NCI-H1092 (cell line): ENCODE results near the gene NEDD1.

Experiments used
- DNase-seq: peaks from one replicate; lab custom pipeline; 2025; lab: John Stamatoyannopoulos, UW

The NEDD1 gene

GRCh38 chr12:96901175-96901574, 5.9 kb upstream of the NEDD1 start:
- DNase-seq: no peak

GRCh38 chr12:96902076-96902475, 5.0 kb upstream of the NEDD1 start:
- DNase-seq: no peak

GRCh38 chr12:96906498-96906848, 584 bp upstream of the NEDD1 start:
- DNase-seq: no peak

GRCh38 chr12:96907671-96908422, 790 bp downstream of the NEDD1 start:
- DNase-seq: no peak

GRCh38 chr12:96908423-96908675, 1.3 kb downstream of the NEDD1 start:
- DNase-seq: no peak

DNA sequence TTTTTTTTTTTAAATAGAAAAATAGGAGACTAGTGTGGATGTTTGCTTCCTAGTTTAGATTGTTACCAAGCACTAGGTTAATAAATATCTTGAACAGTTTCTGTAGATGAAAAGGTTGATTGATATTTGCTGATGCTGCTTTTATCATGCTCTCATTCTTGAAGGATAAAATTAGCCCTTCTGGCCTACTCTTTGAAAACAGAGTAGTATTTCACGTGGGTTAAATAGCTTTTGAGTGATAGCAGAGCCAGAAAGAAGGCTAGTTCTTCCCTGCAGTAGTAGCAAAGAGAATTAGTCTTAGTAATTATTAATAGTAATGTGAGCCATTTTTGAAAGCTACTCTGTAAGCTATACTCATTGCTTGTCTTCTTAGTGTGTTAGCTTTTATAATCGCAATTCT, 5.2 kb downstream of the NEDD1 start:
- DNase-seq: no peak

DNA sequence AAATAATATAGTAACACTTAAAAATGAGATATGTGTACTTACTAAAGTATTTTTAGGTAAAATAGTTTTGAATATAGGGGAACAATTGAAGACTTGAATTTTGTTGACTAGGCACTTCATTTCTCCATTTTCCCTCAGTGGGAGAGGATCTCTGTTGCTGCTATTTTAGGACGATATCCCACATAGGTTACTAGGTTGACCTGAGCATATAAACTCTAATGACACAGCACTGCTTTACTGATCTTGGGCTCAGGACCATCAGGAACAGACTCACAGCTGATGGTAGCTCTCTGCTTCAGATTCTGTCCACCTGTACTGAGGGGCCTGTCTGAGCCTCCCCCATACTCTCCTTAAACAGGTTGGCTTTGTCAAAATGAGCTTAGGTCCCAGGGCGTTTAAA, 5.9 kb downstream of the NEDD1 start:
- DNase-seq: no peak

GRCh38 chr12:96919510-96920210, 12.6 kb downstream of the NEDD1 start:
- no peak for DNase-seq

DNA sequence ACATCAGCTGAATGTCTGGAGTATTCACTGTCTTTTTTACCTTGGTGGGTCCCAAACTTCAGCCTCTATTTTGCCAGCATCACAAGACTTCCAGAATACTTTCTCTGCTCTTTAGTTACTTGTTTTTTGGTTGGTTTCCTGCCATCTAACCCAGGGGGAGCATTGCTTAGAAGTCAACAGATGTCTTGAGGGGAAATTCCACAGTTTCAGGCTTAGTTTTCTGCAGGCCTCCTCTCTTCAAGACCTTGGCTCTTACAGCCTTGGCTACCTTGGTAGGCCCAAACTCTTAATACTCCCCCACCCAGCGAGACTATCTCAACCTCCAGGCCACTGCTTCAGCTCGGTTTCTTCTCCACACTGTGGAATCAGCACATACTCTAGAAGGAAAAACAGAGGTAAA, 41.7 kb downstream of the NEDD1 start:
- DNase-seq: no peak

DNA sequence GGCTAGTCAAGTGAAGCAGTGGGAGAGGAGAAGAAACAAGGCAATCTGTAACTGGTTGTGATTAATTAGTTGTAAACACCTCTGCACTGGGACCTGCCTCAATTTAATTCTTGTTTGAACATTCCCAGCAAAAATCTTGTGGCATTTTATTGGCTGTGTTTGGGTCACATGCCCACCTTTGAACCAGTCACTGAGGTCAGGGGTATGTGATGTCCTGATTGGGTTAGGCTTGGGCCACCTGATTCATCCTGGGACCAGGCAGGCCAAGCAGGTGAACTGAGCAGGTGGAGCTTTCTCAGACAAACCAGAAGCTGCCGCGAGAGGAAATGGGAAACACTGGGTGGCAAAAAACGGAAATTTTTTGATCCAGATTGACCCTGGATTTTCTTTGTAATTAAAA, 72.5 kb downstream of the NEDD1 start:
- DNase-seq: no peak

- DNase-seq: no peak
These were observed 73.9 kb downstream of the NEDD1 start for GRCh38 chr12:96980991-96981414.

DNA sequence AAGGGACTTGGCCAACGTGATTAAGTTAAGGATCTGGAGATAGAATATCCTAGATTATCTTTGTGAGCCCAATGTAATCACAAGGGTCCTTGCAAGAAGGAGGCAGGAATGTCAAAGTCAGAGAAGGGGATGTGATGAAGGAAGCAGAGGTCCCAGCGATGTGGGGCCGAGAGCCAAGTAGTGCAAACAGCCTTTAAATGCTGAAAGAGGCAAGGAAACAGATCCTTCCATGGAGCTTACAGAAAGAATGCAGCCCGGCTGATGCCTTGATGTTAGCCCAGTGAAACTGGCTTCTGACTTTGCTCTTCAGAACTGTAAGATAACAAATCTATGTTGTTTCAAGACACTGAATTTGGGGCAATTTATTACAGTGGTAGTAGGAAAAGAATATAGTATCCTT, 74.9 kb downstream of the NEDD1 start:
- no peak for DNase-seq

DNA sequence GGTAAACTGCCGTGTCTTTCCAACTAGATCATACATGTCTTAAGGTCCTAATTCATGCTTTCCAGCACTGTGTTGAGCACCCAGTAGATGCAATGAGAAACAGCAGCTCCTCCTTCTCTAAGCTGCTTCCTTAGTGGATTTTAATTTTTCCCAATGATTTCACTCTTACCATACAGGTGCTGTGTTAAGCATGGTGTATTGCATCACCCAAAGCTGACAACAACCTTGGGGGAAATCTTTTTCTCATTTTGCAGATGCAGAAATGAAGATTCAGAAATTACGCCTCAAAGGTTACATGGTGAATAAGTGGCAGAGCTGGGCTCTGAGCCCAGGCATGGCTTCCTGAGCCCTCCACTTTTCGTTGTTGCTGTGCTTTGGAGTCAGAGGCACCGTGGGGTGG, 75.6 kb downstream of the NEDD1 start:
- no peak for DNase-seq

DNA sequence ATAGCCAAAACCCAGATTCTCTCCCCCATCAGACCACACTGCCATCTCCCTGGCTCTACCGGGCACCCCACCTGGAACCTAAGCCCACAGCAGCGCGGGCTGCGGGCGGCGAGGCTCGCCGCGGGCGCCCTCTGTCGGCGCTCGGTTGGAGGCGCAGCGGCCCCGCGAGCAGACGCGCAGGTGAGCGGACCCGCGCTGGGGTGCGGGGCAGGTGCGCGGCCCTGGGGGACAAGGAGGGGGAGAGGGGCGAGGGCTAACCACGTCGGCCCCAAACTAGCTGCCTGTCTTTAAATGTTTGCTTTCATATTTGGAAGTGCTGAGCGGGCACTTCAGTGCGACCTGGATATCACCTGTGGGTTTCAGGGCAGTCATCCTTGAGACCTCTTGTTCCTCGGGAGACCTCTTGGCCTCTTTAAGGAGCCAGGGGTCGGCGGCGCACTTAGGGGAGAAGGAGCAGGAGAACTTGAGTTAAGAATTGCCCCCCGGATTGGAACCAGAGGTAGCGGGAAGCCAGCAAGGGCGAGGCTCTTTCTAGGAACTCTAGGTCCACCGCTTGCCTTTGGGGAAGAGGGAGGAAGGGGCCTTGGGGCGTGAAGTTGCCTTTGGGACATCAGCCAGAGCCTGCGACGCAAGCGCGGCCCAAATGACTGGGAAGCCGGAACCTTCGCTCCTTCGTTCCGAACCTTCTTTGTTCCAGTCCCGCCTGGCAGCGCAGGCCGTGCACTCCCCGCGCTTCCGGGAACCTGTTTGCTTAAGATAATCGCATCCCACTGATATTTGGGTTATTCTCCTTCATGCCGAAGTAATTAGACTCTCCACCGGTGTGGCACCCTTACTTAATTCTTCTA, 78.7 kb downstream of the NEDD1 start:
- peak; percentile 66 for DNase-seq

- peak; percentile 52 for DNase-seq
These were observed 79.9 kb downstream of the NEDD1 start for GRCh38 chr12:96986883-96987523.

DNA sequence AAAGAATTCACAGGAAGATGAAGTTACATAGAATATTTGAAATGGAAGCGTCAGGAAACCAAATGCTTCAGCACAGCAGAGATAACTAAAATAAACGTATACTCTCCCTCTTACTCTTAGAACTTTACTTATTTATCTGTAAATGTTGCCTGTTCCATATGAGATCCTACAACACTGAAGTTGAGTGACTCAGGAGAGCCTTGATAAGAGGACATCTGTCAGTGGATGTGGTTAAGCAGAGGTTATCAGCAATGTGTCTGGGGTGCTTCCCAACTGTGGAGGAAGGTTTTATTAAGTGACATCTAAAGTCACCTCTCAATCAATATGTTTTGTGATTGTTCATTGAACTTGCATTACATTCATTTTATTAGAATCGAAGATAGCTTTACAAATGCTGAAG, 81.9 kb downstream of the NEDD1 start:
- no peak for DNase-seq

- DNase-seq: peak; percentile 53
These were observed 82.9 kb downstream of the NEDD1 start for GRCh38 chr12:96989916-96990315.

- peak; percentile 57 for DNase-seq
These were observed 87.8 kb downstream of the NEDD1 start for GRCh38 chr12:96994900-96995299.

GRCh38 chr12:96995861-96996260, 88.8 kb downstream of the NEDD1 start:
- DNase-seq: peak; percentile 18

DNA sequence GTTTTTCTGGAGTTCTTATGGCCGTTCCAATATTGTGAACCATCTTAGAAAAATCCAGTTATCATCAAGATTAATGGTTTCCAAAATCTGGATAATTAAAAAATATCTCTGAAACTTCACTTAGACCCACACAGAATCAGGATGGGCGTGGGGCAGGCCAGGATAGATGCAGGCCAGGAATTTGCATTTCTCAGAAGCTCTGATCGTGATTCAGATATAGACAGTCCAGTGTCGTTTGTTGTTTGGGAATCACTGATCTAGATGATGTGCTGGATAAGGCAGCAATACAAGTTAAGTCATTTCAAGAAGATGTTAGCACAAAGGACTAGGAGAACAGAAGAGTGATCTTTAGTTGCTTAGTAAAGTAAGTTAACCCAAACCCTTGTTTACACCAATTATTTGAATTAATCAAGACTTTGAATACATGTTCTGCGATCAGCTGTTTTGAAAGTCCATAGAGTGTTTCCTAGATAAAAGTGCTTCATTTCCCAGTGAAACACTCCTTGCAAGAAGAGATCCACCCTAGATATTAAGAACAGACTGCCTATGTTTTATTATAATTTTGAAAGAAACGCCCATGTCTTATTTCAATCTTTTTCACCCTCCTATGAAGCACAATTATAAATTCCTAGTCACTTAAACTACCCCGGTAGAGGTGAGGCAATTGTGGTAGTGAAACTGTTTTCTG, 90.9 kb downstream of the NEDD1 start:
- no peak for DNase-seq

DNA sequence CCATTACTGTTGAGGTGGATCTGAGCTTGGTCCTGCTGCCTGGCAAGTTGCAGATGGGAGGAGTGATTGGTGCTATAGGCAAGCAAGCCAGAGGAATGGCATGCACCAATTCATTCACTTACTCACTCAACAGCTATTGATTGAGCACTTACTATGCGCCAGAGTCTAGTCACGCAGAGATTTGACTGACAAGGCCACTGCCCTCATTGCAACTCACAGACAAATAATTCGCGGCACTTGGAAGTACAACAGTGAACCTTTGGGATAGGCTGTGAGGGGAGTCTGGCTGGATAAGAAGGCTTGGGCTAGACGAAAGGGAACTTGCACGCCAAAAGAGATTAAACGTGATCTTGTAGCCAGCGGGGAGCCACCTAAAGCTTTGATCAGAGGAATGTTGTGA, 96.2 kb downstream of the NEDD1 start:
- DNase-seq: no peak
